ENCODE data around the gene TMEM117.
"Not testable (repeated sequence)": the region's sequence is repeated elsewhere in the genome, so short reads cannot be mapped to it uniquely, and the experiment has no call there.

The TMEM117 gene

GRCh38 chr12:44331269-44331668 is 495.4 kb downstream of the TMEM117 start:
- DNase-seq = no peak

- no peak for DNase-seq
Observed at GRCh38 chr12:44334347-44334746, 498.5 kb downstream of the TMEM117 start.

- DNase-seq = no peak
Observed at GRCh38 chr12:44335030-44335429, 499.1 kb downstream of the TMEM117 start.

GRCh38 chr12:44336577-44336976 is 500.7 kb downstream of the TMEM117 start:
- DNase-seq = no peak

GRCh38 chr12:44342371-44342770 is 506.5 kb downstream of the TMEM117 start:
- no peak for DNase-seq

GRCh38 chr12:44347145-44347544 is 511.3 kb downstream of the TMEM117 start:
- no peak for DNase-seq

GRCh38 chr12:44357494-44357893 is 521.6 kb downstream of the TMEM117 start:
- no peak for DNase-seq

GRCh38 chr12:44358636-44359035 is 522.8 kb downstream of the TMEM117 start:
- DNase-seq = no peak

GRCh38 chr12:44362947-44363346 is 527.1 kb downstream of the TMEM117 start:
- no peak for DNase-seq

GRCh38 chr12:44367136-44367535 is 531.3 kb downstream of the TMEM117 start:
- no peak for DNase-seq

- no peak for DNase-seq
Observed at GRCh38 chr12:44367916-44368315, 532.0 kb downstream of the TMEM117 start.

GRCh38 chr12:44369998-44370397 is 534.1 kb downstream of the TMEM117 start:
- no peak for DNase-seq

- DNase-seq = no peak
Observed at GRCh38 chr12:44370982-44371381, 535.1 kb downstream of the TMEM117 start.

- DNase-seq = no peak
Observed at GRCh38 chr12:44372259-44372658, 536.4 kb downstream of the TMEM117 start.

- DNase-seq = no peak
Observed at GRCh38 chr12:44375694-44376093, 539.8 kb downstream of the TMEM117 start.

- peak; percentile 73 for DNase-seq
Observed at GRCh38 chr12:44377443-44378187, 541.7 kb downstream of the TMEM117 start.

- not testable (repeated sequence) for DNase-seq
Observed at GRCh38 chr12:44379113-44379512, 543.2 kb downstream of the TMEM117 start.

GRCh38 chr12:44379831-44380230 is 544.0 kb downstream of the TMEM117 start:
- no peak for DNase-seq

GRCh38 chr12:44380861-44381260 is 545.0 kb downstream of the TMEM117 start:
- no peak for DNase-seq

GRCh38 chr12:44381341-44381740 is 545.5 kb downstream of the TMEM117 start:
- DNase-seq = no peak

GRCh38 chr12:44384136-44384535 is 548.3 kb downstream of the TMEM117 start:
- DNase-seq = no peak

- DNase-seq = no peak
Observed at GRCh38 chr12:44385964-44386363, 550.1 kb downstream of the TMEM117 start.

- no peak for DNase-seq
Observed at GRCh38 chr12:44387581-44387980, 551.7 kb downstream of the TMEM117 start.

- DNase-seq = no peak
Observed at GRCh38 chr12:44389038-44389437, 553.2 kb downstream of the TMEM117 start.

- no peak for DNase-seq
Observed at GRCh38 chr12:44389896-44390295, 554.0 kb downstream of the TMEM117 start.
